ENCODE data around the gene ADARB2. TPM values are rescaled to one million over a fixed set of nuclear protein-coding genes. Genes with fewer than 3 reads are reported as not detected.

The ADARB2 gene
- total and polyA plus RNA-seq, 10 of the 15 experiments (the other 5 are each of a cell fraction or from before 2014, with no cell fraction given): 0.02 to 4.1 (median 0.76) TPM

GRCh38 chr10:1379601-1380000 lies 357.7 kb downstream of the ADARB2 start:
- no peaks in the 10 kb centered on the region for H3K79me2 ChIP-seq (ENCODE audit: control insufficient read depth, insufficient read depth, low read length)
- no peak overlapping the region for H3K9ac ChIP-seq (ENCODE audit: control insufficient read depth, insufficient read depth, low read length)
- in situ Hi-C loops (cut with MboI) (no loop called here), intact Hi-C loops (cut with micrococcal nuclease; ENCODE audit: unreplicated experiment) (no loop called here)
- ChIA-PET POLR2A (no interaction called here), RAD21 (ENCODE audit: unreplicated experiment) (no interaction called here), SMC1A (ENCODE audit: uncharacterized antibody, unreplicated experiment) (no interaction called here), CTCF (no interaction called here)
- no peak overlapping the region for H3K4me3 ChIP-seq
- H3K27ac ChIP-seq (ENCODE audit: control insufficient read depth, insufficient read depth): no peak overlapping the region
- TF ChIP-seq RAD21 (IDR thresholded peaks at IDR 0.05; ENCODE audit: insufficient read depth, low read depth, low read length) (peak; percentile 24; the same call in 1 of the 2 replicates), REST (IDR thresholded peaks at IDR 0.05; ENCODE audit: low read depth, low read length) (no peak)
- FAIRE-seq (no peak), DNase-seq (ENCODE audit: low read depth, low spot score) (no peak), ATAC-seq (peak; percentile 41; the same call in 1 of the 3 replicates)
- H2AFZ ChIP-seq (ENCODE audit: control insufficient read depth, low read depth, low read length): no peak overlapping the region
- H3K27me3 ChIP-seq (replicated peaks in 1 of 2; ENCODE audit: control insufficient read depth in 2 of 2, insufficient read depth in 2 of 2, low read length in 1 of 2): no peaks in the 10 kb centered on the region
- 44% methylated on average over 9 of the region's 9 CpGs for WGBS (ENCODE audit: insufficient coverage, insufficient replicate concordance, low lambda C conversion rate, missing lambda C conversion rate)
- H3K36me3 ChIP-seq (ENCODE audit: control insufficient read depth in 2 of 2, insufficient read depth in 2 of 2, low read length in 1 of 2): no peaks in the 10 kb centered on the region
- H3K9me3 ChIP-seq (replicated peaks; ENCODE audit: control insufficient read depth, insufficient read depth, low read length): no peaks in the 10 kb centered on the region
- no peaks in the 10 kb centered on the region for H3K4me1 ChIP-seq (ENCODE audit: control insufficient read depth, insufficient read depth, low read length)
- no peaks in the 10 kb centered on the region for H4K20me1 ChIP-seq (ENCODE audit: control insufficient read depth, insufficient read depth)
- no TSS peak for BruUV-seq (replicated peaks)
- no peak overlapping the region for H3K4me2 ChIP-seq (ENCODE audit: control insufficient read depth, insufficient read depth)

- DNase-seq (ENCODE audit: low read depth, low spot score): no peak
- no peak overlapping the region for H3K9ac ChIP-seq (ENCODE audit: control insufficient read depth, insufficient read depth, low read length)
- ATAC-seq: no peak
- H3K4me1 ChIP-seq (ENCODE audit: control insufficient read depth, insufficient read depth, low read length): no peaks in the 10 kb centered on the region
- ChIA-PET CTCF (no interaction called here), SMC1A (ENCODE audit: uncharacterized antibody, unreplicated experiment) (no interaction called here), RAD21 (ENCODE audit: unreplicated experiment) (no interaction called here), POLR2A (no interaction called here)
- H3K4me3 ChIP-seq: no peak overlapping the region
- no TSS peak for BruUV-seq (replicated peaks)
- H3K27ac ChIP-seq (ENCODE audit: control insufficient read depth, insufficient read depth): no peak overlapping the region
- no peak for FAIRE-seq
- H3K27me3 ChIP-seq (replicated peaks in 1 of 2; ENCODE audit: control insufficient read depth in 2 of 2, insufficient read depth in 2 of 2, low read length in 1 of 2): no peaks in the 10 kb centered on the region
- no peaks in the 10 kb centered on the region for H3K36me3 ChIP-seq (ENCODE audit: control insufficient read depth in 2 of 2, insufficient read depth in 2 of 2, low read length in 1 of 2)
- WGBS (ENCODE audit: insufficient coverage, insufficient replicate concordance, low lambda C conversion rate, missing lambda C conversion rate): 60% methylated on average over 2 of the region's 2 CpGs
- H4K20me1 ChIP-seq (ENCODE audit: control insufficient read depth, insufficient read depth): no peaks in the 10 kb centered on the region
- intact Hi-C loops (cut with micrococcal nuclease; ENCODE audit: unreplicated experiment) (no loop called here), in situ Hi-C loops (cut with MboI) (no loop called here)
- H3K4me2 ChIP-seq (ENCODE audit: control insufficient read depth, insufficient read depth): no peak overlapping the region
- H2AFZ ChIP-seq (ENCODE audit: control insufficient read depth, low read depth, low read length): no peak overlapping the region
- H3K9me3 ChIP-seq (replicated peaks; ENCODE audit: control insufficient read depth, insufficient read depth, low read length): no peaks in the 10 kb centered on the region
- no peaks in the 10 kb centered on the region for H3K79me2 ChIP-seq (ENCODE audit: control insufficient read depth, insufficient read depth, low read length)
- no peak for TF ChIP-seq EP300 (IDR thresholded peaks at IDR 0.05; ENCODE audit: borderline replicate concordance in 1 of 2, control insufficient read depth in 1 of 2, low read depth in 2 of 2, low read length in 2 of 2)
- no peak for TF ChIP-seq CBFB (IDR thresholded peaks at IDR 0.05; ENCODE audit: low read depth)
- TF ChIP-seq GABPA (IDR thresholded peaks at IDR 0.05; ENCODE audit: low read depth): no peak
- TF ChIP-seq JUND (IDR thresholded peaks at IDR 0.05; ENCODE audit: low read depth, low read length): no peak
- TF ChIP-seq HDGF (IDR thresholded peaks at IDR 0.05): no peak
- TF ChIP-seq ATF3 (IDR thresholded peaks at IDR 0.05; ENCODE audit: borderline replicate concordance, extremely low read depth, low read depth, low read length): no peak
- no peak for TF ChIP-seq TBL1XR1 (IDR thresholded peaks at IDR 0.05; ENCODE audit: low read depth, low read length)
- no peak for TF ChIP-seq MTA3 (IDR thresholded peaks at IDR 0.05; ENCODE audit: borderline replicate concordance, low read length)
- no peak for TF ChIP-seq FOXK2 (IDR thresholded peaks at IDR 0.05)
- no peak for TF ChIP-seq CHD2 (IDR thresholded peaks at IDR 0.05; ENCODE audit: borderline replicate concordance, low read depth, low read length)
- no peak for TF ChIP-seq ASH2L (IDR thresholded peaks at IDR 0.05; ENCODE audit: borderline replicate concordance, low read depth)
Measured at GRCh38 chr10:1378473-1378872, 358.9 kb downstream of the ADARB2 start.

Measured in GM12878 (cell line).